Measurements from ENCODE around the gene UVRAG.
A peak's percentile ranks its signal among the peaks of the same experiment; 100 is the strongest.

UVRAG gene

GRCh38 chr11:75784506-75784905, 30.5 kb upstream of the UVRAG start:
- no peak for DNase-seq

GRCh38 chr11:75785187-75785586, 29.8 kb upstream of the UVRAG start:
- no peak for DNase-seq

- no peak for DNase-seq
Measured at GRCh38 chr11:75786101-75786736, 28.8 kb upstream of the UVRAG start.

- no peak for DNase-seq
Measured at GRCh38 chr11:75789521-75789920, 25.5 kb upstream of the UVRAG start.

- no peak for DNase-seq
Measured at GRCh38 chr11:75790986-75791385, 24.0 kb upstream of the UVRAG start.

GRCh38 chr11:75792127-75792731, 22.8 kb upstream of the UVRAG start:
- DNase-seq, result no peak

- DNase-seq, result no peak
Measured at GRCh38 chr11:75792997-75793800, 21.8 kb upstream of the UVRAG start.

- DNase-seq, result no peak
Measured at GRCh38 chr11:75793966-75794365, 21.0 kb upstream of the UVRAG start.

- no peak for DNase-seq
Measured at GRCh38 chr11:75795276-75796090, 19.5 kb upstream of the UVRAG start.

GRCh38 chr11:75796091-75796435, 18.9 kb upstream of the UVRAG start:
- no peak for DNase-seq

- DNase-seq, result no peak
Measured at GRCh38 chr11:75797116-75797515, 17.9 kb upstream of the UVRAG start.

GRCh38 chr11:75797792-75798191, 17.2 kb upstream of the UVRAG start:
- no peak for DNase-seq

GRCh38 chr11:75800136-75800675, 14.8 kb upstream of the UVRAG start:
- DNase-seq, result no peak

GRCh38 chr11:75800728-75801361, 14.2 kb upstream of the UVRAG start:
- no peak for DNase-seq

GRCh38 chr11:75801362-75802020, 13.5 kb upstream of the UVRAG start:
- DNase-seq, result no peak

- no peak for DNase-seq
Measured at GRCh38 chr11:75802021-75802912, 12.7 kb upstream of the UVRAG start.

GRCh38 chr11:75802913-75803820, 11.8 kb upstream of the UVRAG start:
- peak; percentile 72 for DNase-seq

- DNase-seq, result no peak
Measured at GRCh38 chr11:75809111-75809510, 5.9 kb upstream of the UVRAG start.

GRCh38 chr11:75809991-75810390, 5.0 kb upstream of the UVRAG start:
- no peak for DNase-seq
